Ovary (tissue), 9 donors: ENCODE data around the gene PLA2G4F. TPM values are rescaled to one million over a fixed set of nuclear protein-coding genes. Genes with fewer than 3 reads are reported as not detected.

Source experiments
- DNase-seq, 5 donors: peaks; one replicate each; pipeline ENCODE4 v3.0.0-alpha.2; 2019 to 2020
- H3K27ac ChIP-seq, 2 donors: fragments of 200-600 bp; one replicate each; pipeline versions ENCODE4 v1.5.1 to v1.8.0; 2019 to 2022
- H3K27me3 ChIP-seq: fragments of 200-600 bp; one replicate; pipeline ENCODE4 v1.8.0; 2022
- H3K36me3 ChIP-seq: fragments of 200-600 bp; sonication (generic); one replicate; pipeline ENCODE4 v1.5.1; 2019
- H3K4me1 ChIP-seq: one replicate; pipeline ENCODE4 v1.8.1; 2013; ENCODE audit warnings: mild to moderate bottlenecking, moderate library complexity; ENCODE audit not compliant: insufficient read depth
- H3K4me3 ChIP-seq: fragments of 200-600 bp; sonication (generic); one replicate; pipeline ENCODE4 v1.5.1; 2017
- H3K9me3 ChIP-seq, 2 donors: fragments of 200-600 bp in 1 of 2; sonication (generic) in 1 of 2; one replicate each; pipeline versions ENCODE4 v1.5.1 to v1.8.1; 2013 to 2019; ENCODE audit warnings: mild to moderate bottlenecking in 1 of 2, moderate library complexity in 1 of 2
- CTCF ChIP-seq, 3 donors: fragments of 450-650 bp in 2 of 3; fragments of 200-600 bp in 1 of 3; IDR thresholded peaks; one replicate each; pipeline versions ENCODE4 v1.5.1 to v1.8.0; 2016 to 2022; ENCODE audit warnings: antibody characterized with exemption in 3 of 3, mild to moderate bottlenecking in 1 of 3
- EP300 ChIP-seq: sonication (generic); formaldehyde crosslinking; IDR thresholded peaks from one replicate; pipeline ENCODE4 v1.6.1; 2017; ENCODE audit warnings: antibody characterized with exemption
- POLR2A ChIP-seq: fragments of 450-650 bp; IDR thresholded peaks from one replicate; pipeline ENCODE4 v1.6.1; 2017; ENCODE audit warnings: antibody characterized with exemption, mild to moderate bottlenecking, moderate library complexity
- WGBS, 3 donors: extraction: QIAGEN DNeasy Blood & Tissue Kit in 1 of 3; methylation state at CpG; one replicate each; pipeline versions ENCODE4 v1.1.5 to v1.1.7; 2013 to 2017; 5-methylcytosine and 5-hydroxymethylcytosine counted together
- intact Hi-C, 4 donors: fragments of 100-400 bp; cut with DNase I; formaldehyde crosslinking; loops; one replicate each; pipeline versions ENCODE4 v1.11.0 to v1.15.1; 2022 to 2023
- microRNA counts: library from miRNA; unstranded; fragments of <30 nt; microRNA quantifications from one replicate; lab custom pipeline; 2016
- microRNA-seq, 3 donors: library from miRNA; unstranded; fragments of <30 nt; microRNA quantifications; one replicate each; pipeline versions ENCODE4 to v1.2.0, GENCODE V29; 2019 to 2020
- polyA plus RNA-seq, 2 donors: library from polyadenylated mRNA; stranded (reverse); fragments of 200-250 nt in 1 of 2; fragments of 350-450 nt in 1 of 2; fragmentation: Illumina TruSeq in 1 of 2; extraction: RNeasy Lipid Tissue Mini Kit (QIAGEN cat#74804) in 1 of 2; gene quantifications; one replicate each; pipeline ENCODE4 v1.2.3, GENCODE V29; 2013 to 2014
- small RNA-seq: library from RNA; depleted of rRNA; stranded (forward); fragments of <200 nt; gene quantifications from one replicate; pipeline ENCODE3, GENCODE V24; 2016
- total RNA-seq, 7 donors: library from RNA; depleted of rRNA in 2 of 7; stranded (reverse); fragments of >200 nt in 2 of 7; fragmentation: NEBNext Ultra II Directional in 3 of 7; extraction: Animal tissue kit (Norgen Biotek cat#: 25700) in 3 of 7; gene quantifications; one replicate each; pipeline versions ENCODE4 v1.1.0 to v1.2.4, GENCODE V29; 2016 to 2023
- donor health status: DM: no; HTN: no; CAD: no; lungs with moderate emphysema.
- donor health status: DM: no; HTN: no; CAD: no.
- donor health status: Bipolar disorder and iron deficiency.
- donor health status: DM: yes; HTN: yes; CAD: no.
- donor health status: DM: no; HTN: no; CAD: no.
- donor health status: DM: yes; HTN: yes; CAD: no.

The PLA2G4F gene
- total and polyA plus RNA-seq, 9 donors = 0.07 to 0.23 (median 0.17) TPM; not detected in 5

- Histone ChIP-seq H3K27me3 (no peaks in the 10 kb centered on the region), H3K4me1 (no peaks in the 10 kb centered on the region), H3K27ac (no peak overlapping the region), H3K4me3 (no peak overlapping the region), H3K9me3 (no peaks in the 10 kb centered on the region), H3K36me3 (no peaks in the 10 kb centered on the region)
- TF ChIP-seq EP300 = no peak
- DNase-seq = no peak
- intact Hi-C loops = no loop called here
- 83 to 85% (median 84%) methylated on average over 9 of the region's 9 CpGs for WGBS, 3 donors
Measured at GRCh38 chr15:42090781-42091180, 65.7 kb downstream of the PLA2G4F start.

DNA sequence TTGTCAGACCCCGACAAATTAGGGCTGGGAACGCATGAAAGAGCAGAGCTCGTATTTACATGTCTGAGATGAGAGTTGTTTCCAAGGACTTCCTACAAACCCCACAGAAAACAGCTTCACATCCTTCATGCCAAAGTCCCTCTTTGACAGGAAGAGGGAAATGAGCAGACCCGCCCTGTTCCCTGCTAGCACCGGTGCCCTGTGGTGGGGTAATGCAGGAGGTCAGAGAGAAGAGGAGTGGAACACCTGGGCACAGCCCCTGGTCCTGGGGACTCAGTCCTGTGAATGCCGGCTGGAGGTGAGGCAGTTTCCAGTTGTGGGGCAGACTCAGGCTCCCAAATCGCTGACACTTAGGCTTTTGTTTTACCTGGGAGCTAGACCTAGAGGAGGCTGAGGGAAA, 66.1 kb downstream of the PLA2G4F start:
- WGBS, 3 donors = 55 to 60% (median 56%) methylated on average over 7 of the region's 7 CpGs
- no peak overlapping the region for H3K27ac ChIP-seq
- intact Hi-C loops = no loop called here
- H3K4me1 ChIP-seq = no peaks in the 10 kb centered on the region
- TF ChIP-seq EP300 (no peak), CTCF (IDR thresholded peaks at IDR 0.05) (no peak), POLR2A (no peak)
- no peaks in the 10 kb centered on the region for H3K27me3 ChIP-seq
- H3K36me3 ChIP-seq = no peaks in the 10 kb centered on the region
- DNase-seq = no peak
- H3K9me3 ChIP-seq = no peaks in the 10 kb centered on the region
- no peak overlapping the region for H3K4me3 ChIP-seq

- no peak for TF ChIP-seq POLR2A
- TF ChIP-seq CTCF (IDR thresholded peaks at IDR 0.05) = no peak
- no peak for TF ChIP-seq EP300
- Histone ChIP-seq H3K9me3 (no peaks in the 10 kb centered on the region), H3K4me3 (no peak overlapping the region), H3K36me3 (no peaks in the 10 kb centered on the region), H3K27me3 (no peaks in the 10 kb centered on the region), H3K27ac (no peak overlapping the region), H3K4me1 (no peaks in the 10 kb centered on the region)
- intact Hi-C loops = no loop called here
- 90 to 92% (median 90%) methylated on average over 4 of the region's 4 CpGs for WGBS, 3 donors
- no peak for DNase-seq
Measured at GRCh38 chr15:42089942-42090341, 66.5 kb downstream of the PLA2G4F start.

MicroRNAs encoded within 50 kb of the gene (microRNA counts, 767-probe panel; counts per million panel counts)
- 530 counts per million, percentile 78 among the panel's probes with 10 or more counts for microRNA hsa-miR-627 (lab: Ali Mortazavi, UCI)

Small RNA genes within 50 kb of the gene (microRNA-seq; reads per million reads assigned to microRNA genes)
- gene MIR627 = 27.7 to 49.1 (median 41.2) reads per million in 3 donors

Small RNA genes within 50 kb of the gene (small RNA-seq; reads per million reads assigned to genes)
- gene MIR627 = not detected

Other genes starting within 250 kb of the PLA2G4F start
- 10 to 100 TPM in 6 of 7 donors, 1 to 10 TPM in 1; 8.8 to 23.3 (median 14.8) TPM for gene EHD4, start 184.1 kb downstream of the PLA2G4F start, total RNA-seq
- gene EHD4, start 184.1 kb downstream of the PLA2G4F start, polyA plus RNA-seq = 10 to 100 TPM; 11.7 to 13.7 TPM
- under 1 TPM in 1 of 7 donors, not detected in 6; 0.11 TPM for gene PLA2G4E, start 135.6 kb downstream of the PLA2G4F start, total RNA-seq
- under 1 TPM in 1 of 2 donors, not detected in 1; 0.02 TPM for gene PLA2G4E, start 135.6 kb downstream of the PLA2G4F start, polyA plus RNA-seq
- gene PLA2G4D, start 62.1 kb downstream of the PLA2G4F start, total RNA-seq = under 1 TPM in 2 of 7 donors, not detected in 5; 0.11 to 0.12 TPM
- gene PLA2G4D, start 62.1 kb downstream of the PLA2G4F start, polyA plus RNA-seq = not detected
- gene VPS39, start 51.7 kb upstream of the PLA2G4F start, total RNA-seq = 10 to 100 TPM; 34.8 to 58.7 (median 50.2) TPM
- gene VPS39, start 51.7 kb upstream of the PLA2G4F start, polyA plus RNA-seq = 10 to 100 TPM; 30.3 to 61.5 TPM
- 10 to 100 TPM; 13.7 to 31.5 (median 28.8) TPM for gene GANC, start 116.6 kb upstream of the PLA2G4F start, total RNA-seq
- 10 to 100 TPM in 1 of 2 donors, 1 to 10 TPM in 1; 10.0 to 28.1 TPM for gene GANC, start 116.6 kb upstream of the PLA2G4F start, polyA plus RNA-seq
- 10 to 100 TPM; 31.4 to 53.3 (median 43.0) TPM for gene TMEM87A, start 116.8 kb upstream of the PLA2G4F start, total RNA-seq
- gene TMEM87A, start 116.8 kb upstream of the PLA2G4F start, polyA plus RNA-seq = 10 to 100 TPM; 34.1 to 74.3 TPM
- gene CAPN3, start 202.9 kb upstream of the PLA2G4F start, total RNA-seq = 10 to 100 TPM in 3 of 7 donors, 1 to 10 TPM in 4; 6.4 to 19.1 (median 8.0) TPM
- 10 to 100 TPM in 1 of 2 donors, 1 to 10 TPM in 1; 7.9 to 14.1 TPM for gene CAPN3, start 202.9 kb upstream of the PLA2G4F start, polyA plus RNA-seq